ENCODE measurements around the gene BARX2.
"Not testable (repeated sequence)": the region's sequence is repeated elsewhere in the genome, so short reads cannot be mapped to it uniquely, and the experiment has no call there.

Gene BARX2

DNA sequence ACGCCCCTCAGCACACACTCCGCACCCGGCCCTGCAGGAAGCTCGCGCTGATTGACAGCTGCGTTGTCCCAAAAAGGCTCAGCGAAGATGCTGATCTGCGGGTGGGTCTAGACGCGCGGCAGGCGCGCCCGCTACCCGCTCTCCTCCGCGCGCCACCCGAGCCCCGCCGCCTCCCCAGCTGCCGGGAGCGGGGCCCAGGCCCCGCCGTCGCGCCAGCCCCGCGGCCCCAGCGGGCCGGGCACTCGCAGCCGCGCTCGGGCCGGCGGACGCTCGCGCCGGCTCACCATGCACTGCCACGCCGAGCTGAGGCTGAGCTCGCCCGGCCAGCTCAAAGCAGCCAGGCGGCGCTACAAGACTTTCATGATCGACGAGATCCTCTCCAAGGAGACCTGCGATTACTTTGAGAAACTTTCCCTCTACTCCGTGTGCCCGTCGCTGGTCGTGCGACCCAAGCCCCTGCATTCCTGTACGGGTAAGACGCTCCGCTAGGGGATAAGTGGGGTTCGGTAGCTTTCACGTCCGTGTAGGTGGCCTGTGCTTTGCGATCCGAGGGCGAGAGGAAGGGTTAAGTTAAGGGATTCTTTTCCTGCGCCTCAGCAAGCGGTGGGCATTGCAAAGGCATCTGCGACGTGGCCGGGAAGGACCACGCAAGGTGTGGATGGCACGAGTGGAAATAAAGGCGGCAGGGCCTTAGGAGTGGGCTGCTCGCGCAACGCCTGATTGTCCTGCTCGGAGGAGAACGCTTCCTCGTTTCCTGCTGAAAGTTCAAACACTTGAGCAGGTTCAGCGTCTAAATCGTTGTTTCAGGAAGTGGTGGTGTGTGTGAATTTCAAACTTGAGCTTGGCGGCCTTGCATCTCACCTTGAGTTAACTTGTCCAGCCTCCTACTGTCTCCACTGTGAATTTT, at the start of gene BARX2:
Gene BARX2, plus strand, starts transcription at position 98 of the 907 bp plus-strand sequence. Its CDS starts 188 bp downstream, at position 286.
- DNase-seq, result no peak

GRCh38 chr11:129326921-129327320, 48.7 kb upstream of the BARX2 start:
- no peak for DNase-seq

DNA sequence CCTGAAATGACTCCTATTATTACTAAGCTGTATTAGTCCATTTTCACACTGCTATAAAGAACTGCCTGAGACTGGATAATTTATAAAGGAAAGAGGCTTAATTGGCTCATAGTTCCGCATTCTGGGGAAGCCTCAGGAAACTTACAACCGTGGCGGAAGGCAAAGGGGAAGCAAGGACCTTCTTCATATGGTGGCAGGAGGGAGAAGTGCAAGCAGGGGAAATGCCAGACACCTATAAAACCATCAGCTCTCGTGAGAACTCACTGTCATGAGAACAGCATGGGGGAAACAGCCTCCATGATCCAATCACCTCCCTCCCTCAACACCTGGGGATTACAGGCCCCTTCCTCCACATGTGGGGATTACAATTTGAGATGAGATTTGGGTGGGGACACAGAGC, 47.9 kb upstream of the BARX2 start:
- DNase-seq, result not testable (repeated sequence)

DNA sequence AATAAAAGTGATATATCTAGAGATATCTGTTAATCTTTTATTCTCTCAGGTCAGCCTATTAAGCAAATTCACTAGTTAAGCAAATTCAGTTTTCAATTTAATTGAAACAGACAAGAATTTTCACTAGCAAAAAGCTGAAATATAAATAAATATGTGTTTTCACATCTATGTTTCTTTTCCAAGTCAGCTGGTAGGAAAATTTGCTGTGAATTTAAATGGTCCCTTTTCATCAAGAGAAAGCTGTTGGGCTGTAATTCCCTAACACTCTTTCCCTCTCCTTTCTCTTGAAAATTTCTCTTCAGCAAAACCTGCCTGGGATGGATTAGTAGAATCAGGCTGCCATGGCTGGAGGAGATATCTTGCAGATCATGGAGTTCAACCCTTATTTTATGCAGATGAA, 46.9 kb upstream of the BARX2 start:
- no peak for DNase-seq

GRCh38 chr11:129331217-129331616, 44.4 kb upstream of the BARX2 start:
- DNase-seq, result no peak

- DNase-seq, result peak; percentile 77
Measured at GRCh38 chr11:129331871-129332274, 43.8 kb upstream of the BARX2 start.

GRCh38 chr11:129333873-129334272, 41.8 kb upstream of the BARX2 start:
- DNase-seq, result no peak

DNA sequence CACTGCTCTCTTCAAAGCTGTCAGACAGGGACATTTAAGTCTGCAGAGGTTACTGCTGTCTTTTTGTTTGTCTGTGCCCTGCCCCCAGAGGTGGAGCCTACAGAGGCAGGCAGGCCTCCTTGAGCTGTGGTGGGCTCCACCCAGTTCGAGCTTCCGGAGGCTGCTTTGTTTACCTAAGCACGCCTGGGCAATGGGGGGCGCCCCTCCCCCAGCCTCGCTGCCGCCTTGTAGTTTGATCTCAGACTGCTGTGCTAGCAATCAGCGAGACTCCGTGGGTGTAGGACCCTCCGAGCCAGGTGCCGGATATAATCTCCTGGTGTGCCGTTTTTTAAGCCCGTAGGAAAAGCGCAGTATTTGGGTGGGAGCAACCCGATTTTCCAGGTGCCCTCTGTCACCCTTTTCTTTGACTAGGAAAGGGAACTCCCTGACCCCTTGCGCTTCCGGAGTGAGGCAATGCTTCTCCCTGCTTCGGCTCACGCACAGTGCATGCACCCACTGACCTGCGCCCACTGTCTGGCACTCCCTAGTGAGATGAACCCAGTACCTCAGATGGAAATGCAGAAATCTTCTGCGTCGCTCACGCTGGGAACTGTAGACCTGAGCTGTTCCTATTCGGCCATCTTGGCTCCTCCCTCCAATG, 31.2 kb upstream of the BARX2 start:
- not testable (repeated sequence) for DNase-seq

DNA sequence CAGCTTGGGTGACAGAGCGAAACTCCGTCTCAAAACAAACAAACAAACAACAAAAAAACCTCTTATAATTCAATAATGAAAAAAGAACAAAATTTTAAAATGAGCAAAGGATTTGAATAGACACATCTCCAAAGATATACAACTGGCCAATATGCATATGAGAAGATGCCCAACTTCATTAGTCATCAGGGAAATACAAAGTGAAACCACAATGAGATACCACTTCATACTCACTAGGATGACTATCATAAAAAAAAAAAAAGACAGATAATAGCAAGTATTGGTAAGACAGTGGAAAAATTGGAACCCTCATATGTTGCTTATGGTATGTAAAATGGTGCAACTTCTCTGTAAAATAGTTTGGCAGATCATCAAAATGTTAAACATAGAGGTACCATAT, 28.7 kb upstream of the BARX2 start:
- DNase-seq, result no peak

DNA sequence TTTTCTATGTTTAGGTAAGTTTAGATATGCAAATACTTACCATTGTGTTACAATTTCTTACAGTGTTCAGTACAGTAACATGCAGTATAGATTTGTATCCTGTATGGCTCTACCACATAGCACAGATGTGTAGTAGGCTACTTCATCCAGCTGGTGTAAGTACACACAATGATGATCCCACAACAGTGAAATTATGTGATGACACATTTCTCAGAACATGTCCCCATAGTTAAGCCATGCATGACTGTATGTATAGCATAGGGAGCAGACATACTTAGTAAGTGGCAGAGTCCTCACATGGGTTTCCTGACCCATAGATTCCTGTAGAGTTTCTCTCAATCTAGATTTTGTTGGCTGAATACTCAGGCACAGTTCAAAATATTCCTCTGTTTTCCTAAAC, 26.8 kb upstream of the BARX2 start:
- no peak for DNase-seq

DNA sequence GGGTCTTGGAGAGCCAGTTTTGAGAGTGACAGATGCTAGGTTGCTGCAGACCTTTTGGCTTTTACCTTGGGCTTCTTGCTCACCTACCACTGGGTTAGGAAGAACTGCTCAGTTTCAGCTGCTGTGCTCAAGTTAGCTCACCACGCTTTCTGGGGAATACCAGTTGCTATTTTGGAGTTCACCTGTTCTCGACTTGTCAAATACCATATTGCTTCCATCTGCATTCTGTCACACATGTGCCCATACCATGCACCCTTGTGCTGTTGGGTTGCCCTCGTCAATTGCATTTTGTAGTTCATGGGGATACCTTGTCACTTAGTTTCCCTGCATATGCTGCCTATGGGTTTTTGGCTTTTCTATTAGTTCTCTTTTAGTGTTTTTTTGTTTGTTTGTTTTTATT, 23.0 kb upstream of the BARX2 start:
- DNase-seq, result no peak

- no peak for DNase-seq
Measured at GRCh38 chr11:129354691-129355090, 21.0 kb upstream of the BARX2 start.

DNA sequence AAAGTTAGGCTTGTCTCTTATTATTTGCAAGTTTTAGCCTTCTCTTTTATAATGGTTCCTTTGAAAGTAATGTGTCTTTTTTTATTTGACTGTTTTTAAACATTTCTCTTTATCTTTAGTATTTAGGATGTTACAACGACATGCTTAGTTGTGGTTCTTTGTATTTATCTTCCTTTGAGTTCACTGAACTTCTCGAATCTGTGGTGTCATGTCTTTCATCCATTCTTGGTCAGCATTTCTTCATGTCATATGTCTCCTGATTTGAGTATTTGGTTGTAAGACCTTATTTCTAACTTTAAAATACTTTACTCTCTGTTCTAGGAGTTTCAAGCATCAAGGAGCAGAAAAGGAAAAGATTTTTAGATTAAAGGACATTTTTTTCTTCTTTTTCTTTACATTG, 15.9 kb upstream of the BARX2 start:
- DNase-seq, result no peak

GRCh38 chr11:129364143-129364654, 11.4 kb upstream of the BARX2 start:
- DNase-seq, result peak; percentile 33

GRCh38 chr11:129365816-129366215, 9.8 kb upstream of the BARX2 start:
- DNase-seq, result no peak

DNA sequence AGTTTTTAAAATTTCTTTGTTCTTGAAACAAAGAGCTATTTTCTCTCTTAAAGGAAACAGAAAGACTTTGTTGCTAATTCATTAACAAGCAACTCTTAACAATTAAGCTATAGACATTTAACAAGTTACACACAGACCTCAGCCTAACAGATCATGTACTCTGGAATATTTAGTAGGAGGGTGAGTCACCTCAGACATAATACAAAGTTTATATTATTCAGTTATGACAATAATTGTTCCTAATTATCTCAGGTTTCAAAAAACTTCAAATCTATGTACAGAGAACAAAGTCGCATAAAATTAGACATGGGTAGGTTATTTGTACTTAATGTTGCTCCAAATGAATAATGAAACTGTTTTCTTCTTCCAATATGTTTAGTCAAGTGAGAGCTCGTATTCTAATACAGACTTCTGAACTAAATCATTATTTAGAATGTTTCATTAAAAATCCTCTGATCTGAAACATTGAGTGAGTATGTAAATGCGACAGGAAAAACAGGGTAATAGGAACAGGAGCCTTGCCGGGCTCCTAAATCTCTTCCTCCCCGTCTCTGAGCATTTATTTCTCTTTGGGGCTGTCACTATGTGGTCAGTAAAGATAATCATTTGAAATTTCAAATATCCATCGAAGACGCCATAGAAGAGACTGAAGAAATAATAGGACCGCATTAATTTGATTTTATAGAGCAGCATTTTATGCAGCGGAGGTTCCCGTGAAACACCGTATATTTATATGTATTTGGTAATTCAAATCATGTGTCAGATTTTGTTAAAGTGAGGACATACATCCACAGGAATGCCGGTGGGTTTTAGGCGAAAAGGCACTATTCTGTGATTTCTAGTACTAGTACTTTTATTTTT, 8.7 kb upstream of the BARX2 start:
- no peak for DNase-seq

DNA sequence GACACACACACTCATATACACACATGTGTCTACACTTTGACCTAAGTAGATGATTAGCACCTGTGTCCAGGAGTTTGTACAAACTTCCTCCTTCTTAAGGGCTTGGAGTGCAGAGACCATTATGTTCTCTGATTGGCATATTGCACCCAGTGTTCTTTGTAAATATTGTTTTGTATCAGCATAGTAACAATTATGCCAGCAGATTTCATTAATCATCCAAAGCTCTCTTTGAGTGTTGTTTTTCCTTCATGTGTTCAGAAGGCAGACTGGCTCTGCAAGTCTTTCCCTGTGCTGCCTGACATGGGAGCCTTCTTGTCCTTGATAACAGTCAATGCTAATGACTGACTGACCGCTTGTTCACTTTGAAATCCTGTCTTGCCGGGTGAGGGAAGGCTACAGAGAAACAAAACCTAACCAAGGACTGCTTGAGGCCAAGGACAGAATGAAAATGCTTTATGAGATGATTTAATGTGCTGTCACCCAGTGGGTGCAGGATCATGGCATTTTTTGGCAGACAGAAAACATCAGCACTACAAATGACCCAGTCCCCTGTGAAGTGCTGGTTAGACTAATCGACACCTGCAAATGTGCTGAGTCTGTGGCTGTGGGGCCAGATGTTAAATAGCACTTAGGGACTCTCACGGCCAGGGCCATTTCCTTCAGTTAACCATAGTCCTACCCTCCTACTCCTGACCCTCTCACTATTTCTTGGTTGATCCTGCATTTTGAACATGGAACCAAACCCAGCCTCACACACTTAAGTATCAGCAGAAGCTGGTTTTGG, 6.6 kb upstream of the BARX2 start:
- DNase-seq, result no peak

DNA sequence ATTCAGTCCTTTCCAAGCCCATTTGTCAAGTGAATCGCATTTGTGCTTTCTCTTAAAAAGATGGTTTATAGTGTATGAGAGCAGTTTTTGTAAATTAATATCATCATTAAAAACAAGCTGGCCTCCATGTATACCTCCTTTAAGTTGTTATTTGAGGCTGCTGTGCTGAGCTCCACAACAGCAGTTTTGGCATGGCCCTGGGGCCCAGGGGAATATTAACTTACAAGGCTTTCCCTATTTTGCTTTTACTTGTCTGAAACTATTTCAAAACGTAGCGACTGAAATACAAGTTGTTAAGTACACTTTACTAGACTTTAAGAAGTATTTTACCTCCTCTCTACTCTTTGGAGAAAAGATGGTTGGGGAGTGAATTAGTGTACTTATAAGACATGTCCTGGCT, 4.9 kb upstream of the BARX2 start:
- no peak for DNase-seq

DNA sequence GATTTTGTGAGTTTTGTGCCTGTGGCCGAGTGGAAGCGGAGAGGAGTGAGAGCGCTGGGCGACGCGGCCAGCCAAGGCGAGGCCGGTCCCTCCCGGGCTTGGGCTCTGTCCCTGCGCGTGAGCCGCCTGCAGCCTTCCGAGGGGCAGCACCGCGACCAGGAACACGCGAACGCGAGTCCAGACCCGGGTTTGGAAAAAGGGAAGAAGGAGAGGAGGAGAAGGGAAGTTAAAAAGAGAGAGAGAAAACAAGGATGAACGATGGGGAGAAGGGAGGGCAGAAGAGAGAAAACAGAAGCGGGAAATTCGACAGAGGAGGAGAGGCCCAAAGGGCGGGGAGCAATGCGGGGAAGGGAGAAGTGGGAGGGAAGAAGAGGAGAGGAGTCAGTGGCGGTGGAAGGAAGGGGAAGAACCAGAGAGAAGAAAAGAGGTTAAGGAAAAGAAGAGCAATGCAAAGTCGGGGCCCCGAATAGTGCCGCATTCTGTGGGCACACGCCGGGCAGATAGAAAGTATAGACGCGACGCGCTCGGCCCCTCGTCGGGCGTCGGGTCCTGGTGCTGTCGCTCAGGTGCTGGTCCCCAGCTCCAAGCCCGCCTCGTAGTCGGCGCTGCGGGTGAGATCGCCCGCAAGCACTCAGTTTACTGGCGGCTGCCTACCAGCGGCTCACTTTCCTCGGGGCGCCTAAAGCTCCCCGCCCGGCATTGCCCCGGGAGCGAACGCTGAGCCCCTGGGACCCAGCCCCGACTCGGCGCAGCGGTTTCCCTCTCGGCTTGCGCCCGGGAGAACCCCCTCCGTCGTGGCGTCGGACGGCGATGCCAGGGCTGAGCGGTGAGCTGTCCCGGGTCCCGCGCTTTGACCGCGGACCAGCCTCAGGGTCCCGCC, 2.8 kb upstream of the BARX2 start:
- no peak for DNase-seq

DNA sequence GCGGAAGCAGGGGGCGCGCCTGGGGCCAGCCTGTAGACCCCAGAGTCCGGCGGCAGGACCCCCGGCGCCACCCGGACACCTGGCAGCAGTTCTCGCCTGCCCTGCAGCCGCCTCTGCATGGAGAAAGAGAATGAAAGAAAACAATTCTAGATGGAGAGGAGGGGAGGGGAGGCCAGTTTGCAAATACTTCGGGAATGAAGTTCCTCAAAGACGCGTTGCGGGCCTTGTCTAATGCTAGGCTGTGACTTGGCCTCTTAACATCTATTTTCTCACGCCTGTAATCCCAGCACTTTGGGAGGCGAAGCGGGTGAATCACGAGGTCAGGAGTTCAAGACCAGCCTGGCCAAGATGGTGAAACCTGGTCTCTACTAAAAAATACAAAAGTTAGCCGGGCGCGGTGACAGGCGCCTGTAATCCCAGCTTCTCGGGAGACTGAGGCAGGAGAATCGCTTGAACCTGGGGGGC, 2.1 kb upstream of the BARX2 start:
- DNase-seq, result no peak

Measured in NCI-H2171 (cell line).